PC-3 (cell line): ENCODE measurements around the gene DMC1.

ENCODE experiments used
- EZH2 ChIP-seq: fragments of 300-600 bp; sonication (generic); IDR thresholded peaks from one replicate; pipeline ENCODE4 v1.6.1; 2017; ENCODE audit warnings: antibody characterized with exemption, mild to moderate bottlenecking, low read length; ENCODE audit not compliant: unreplicated experiment
- EZH2phosphoT487 ChIP-seq: fragments of 300-600 bp; sonication (generic); IDR thresholded peaks from 2 replicates; pipeline ENCODE4 v1.6.1; 2018; ENCODE audit warnings: mild to moderate bottlenecking, antibody characterized with exemption, low read length, borderline replicate concordance
- TF ChIP-seq, protein P1 (sequence below): fragments of 300-600 bp; sonication (generic); conservative IDR thresholded peaks from 2 replicates; pipeline ENCODE4 v1.5.1; 2017; ENCODE audit warnings: antibody characterized with exemption, low read depth, mild to moderate bottlenecking, low read length

DNA sequence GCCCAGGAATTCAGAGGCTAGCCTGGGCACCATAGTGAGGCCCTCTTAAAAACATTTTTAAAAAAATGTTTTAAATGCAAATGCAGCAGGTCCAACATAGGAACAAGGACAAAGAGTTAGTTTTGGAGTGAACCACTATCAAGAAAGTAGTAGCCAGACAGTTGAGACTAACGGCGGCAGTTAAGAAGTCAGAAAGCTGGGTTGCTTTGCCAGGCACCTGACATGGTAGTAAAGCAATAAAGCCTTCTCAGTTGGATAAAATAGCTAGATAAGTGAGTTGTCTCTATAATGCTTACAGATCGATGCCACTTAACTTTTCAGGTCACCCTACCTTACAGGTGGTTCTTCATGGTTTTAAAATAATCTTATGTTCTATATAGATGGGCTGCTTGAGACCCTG, 47.0 kb downstream of the DMC1 start:
- TF ChIP-seq, protein P1, sequence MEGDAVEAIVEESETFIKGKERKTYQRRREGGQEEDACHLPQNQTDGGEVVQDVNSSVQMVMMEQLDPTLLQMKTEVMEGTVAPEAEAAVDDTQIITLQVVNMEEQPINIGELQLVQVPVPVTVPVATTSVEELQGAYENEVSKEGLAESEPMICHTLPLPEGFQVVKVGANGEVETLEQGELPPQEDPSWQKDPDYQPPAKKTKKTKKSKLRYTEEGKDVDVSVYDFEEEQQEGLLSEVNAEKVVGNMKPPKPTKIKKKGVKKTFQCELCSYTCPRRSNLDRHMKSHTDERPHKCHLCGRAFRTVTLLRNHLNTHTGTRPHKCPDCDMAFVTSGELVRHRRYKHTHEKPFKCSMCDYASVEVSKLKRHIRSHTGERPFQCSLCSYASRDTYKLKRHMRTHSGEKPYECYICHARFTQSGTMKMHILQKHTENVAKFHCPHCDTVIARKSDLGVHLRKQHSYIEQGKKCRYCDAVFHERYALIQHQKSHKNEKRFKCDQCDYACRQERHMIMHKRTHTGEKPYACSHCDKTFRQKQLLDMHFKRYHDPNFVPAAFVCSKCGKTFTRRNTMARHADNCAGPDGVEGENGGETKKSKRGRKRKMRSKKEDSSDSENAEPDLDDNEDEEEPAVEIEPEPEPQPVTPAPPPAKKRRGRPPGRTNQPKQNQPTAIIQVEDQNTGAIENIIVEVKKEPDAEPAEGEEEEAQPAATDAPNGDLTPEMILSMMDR, result no peak
- no peak for TF ChIP-seq EZH2
- no peak for TF ChIP-seq EZH2phosphoT487
